NCI-H82 (cell line): Measurements from ENCODE around the gene SLBP.

Experiments
- DNase-seq: peaks from one replicate; lab custom pipeline; 2025; lab: John Stamatoyannopoulos, UW

Gene SLBP

DNA sequence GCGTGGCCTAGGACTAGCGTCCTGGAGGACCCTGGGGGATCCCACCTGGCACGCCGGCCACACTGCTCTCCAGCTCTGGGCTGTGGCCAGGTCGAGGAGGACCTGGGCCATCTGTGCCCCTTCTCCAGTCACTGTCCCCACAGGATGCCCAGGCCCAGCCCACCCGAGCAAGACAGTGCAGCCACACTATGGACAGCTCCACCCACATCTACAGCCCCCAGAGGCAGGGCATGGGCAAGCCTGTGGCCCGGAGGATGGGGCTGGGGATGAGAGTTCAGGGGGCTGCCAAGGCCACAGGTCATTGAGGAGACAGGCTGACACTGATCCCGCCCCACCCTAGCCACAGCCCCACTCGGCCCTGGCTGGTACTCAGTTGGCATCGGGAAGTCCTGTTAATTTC lies 58.3 kb downstream of the SLBP start:
- no peak for DNase-seq

DNA sequence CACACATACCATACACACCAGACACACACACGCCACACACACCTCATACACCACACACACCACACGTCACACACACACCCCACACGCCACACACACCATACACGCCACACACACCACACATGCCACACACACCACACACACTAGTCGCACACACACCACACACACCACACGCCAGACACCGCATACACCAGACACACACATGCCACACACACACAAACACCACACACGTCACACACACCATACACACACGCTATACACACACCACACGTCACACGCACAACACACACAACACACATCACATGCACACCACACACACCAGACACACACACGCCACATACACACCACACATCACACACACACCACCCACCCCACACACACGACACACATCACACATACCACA lies 60.0 kb downstream of the SLBP start:
- no peak for DNase-seq

DNA sequence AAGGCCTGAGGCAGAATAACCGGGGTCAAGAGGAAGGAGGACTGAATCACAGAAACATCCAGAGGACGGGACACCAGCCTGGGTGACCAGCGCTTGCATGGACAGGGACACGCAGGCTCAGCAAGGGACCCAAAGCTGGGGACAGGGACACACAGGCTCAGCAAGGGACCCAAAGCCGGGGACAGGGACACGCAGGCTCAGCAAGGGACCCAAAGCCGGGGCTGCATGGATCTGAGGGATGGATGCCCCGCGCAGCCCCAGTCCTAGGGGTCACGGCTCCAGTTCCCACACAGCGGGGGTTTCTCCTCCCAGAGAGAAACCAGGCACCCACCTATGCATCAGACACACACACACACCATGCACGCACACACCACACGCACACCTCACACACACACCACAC lies 60.5 kb downstream of the SLBP start:
- no peak for DNase-seq

DNA sequence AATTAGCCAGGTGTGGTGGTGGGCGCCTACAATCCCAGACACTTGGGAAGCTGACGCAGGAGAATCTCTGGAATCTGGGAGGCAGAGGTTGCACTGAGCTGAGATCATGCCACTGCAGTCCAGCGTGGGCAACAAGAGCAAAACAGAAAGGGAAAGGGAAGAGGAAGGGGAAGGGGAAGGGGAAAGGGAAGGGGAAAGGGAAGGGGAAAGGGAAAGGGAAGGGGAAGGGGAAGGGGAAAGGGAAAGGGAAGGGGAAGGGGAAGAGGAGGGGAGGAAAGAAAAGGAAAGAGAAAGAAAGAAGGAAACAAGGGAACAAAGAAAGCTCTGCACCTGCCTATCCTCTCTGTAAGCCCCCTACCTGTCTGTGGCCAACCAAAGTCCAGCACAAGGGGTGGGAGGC lies 63.2 kb downstream of the SLBP start:
- no peak for DNase-seq

DNA sequence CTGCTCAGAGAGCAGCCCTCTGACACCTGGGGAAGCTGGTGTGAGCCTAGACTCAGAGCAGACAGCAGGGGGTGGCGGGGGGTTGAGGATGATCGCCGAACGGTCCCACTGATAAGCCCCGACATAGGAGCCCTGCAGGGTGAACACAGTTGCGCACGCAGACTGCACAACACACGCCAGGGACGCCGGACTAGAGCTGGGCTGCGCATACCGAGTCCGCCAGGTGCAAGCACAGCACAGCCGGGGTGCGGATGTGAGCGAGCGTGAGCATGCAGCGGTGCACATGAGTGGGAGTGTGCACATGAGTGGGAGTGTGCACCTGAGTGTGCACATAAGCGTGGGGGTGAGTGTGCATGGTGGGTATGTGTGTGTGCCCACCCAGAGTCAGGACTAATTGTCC lies 64.7 kb downstream of the SLBP start:
- no peak for DNase-seq

DNA sequence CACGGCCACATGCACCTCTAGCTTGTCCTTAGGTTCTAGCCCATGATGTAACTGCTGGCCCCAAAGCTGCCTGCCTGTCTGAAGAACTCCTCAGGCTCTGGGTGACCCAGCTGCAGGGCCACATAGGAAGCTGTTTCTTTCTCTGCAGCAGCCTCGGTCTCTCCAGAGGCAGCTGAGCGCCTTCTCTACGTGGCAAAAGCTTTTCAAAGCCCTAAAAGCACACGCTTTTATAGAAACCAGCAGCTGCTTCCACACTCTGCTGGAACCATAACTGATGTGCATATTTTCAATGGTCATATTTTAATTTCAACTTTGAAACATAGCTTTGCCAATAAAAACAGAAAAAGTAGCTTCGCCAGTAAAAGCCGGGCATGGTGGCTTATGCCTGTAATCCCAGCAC lies 65.4 kb downstream of the SLBP start:
- DNase-seq: no peak

DNA sequence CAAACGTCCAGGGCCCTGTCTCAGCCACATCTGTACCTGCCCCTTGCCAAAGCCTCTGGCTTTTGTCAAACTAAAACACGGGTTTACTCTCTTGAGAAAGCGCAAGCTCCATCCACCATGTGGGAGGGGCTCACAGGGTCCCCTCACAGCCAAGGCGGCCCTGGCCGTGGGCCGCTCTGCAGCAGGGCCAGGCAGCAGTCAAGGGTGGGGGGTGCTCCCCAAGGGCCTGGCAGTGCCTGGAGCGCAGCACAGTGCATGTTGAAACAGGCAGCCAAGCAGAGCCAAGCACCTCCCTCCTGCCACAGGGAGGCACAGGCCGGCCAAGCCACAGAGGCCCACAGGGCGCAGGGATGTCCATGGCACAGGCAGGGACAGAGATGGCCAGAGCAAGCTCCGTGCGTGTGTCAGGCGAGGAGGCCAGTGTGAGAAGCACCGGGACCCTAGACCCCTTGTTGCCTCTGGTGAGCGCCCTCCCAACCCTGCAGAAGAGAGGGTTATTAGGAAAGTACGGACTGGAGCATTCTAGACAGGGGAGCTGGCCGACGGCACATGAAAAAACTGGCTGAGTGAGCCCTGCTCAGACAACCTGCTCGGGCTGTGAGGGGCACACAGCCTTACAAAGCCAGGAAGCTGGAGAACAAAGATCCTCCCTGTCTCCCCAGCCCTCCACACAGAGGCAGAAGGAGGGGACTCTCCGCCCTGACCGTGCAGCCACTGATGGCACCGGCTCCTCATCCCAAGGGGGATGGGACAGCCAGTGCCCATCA lies 67.0 kb downstream of the SLBP start:
- no peak for DNase-seq

DNA sequence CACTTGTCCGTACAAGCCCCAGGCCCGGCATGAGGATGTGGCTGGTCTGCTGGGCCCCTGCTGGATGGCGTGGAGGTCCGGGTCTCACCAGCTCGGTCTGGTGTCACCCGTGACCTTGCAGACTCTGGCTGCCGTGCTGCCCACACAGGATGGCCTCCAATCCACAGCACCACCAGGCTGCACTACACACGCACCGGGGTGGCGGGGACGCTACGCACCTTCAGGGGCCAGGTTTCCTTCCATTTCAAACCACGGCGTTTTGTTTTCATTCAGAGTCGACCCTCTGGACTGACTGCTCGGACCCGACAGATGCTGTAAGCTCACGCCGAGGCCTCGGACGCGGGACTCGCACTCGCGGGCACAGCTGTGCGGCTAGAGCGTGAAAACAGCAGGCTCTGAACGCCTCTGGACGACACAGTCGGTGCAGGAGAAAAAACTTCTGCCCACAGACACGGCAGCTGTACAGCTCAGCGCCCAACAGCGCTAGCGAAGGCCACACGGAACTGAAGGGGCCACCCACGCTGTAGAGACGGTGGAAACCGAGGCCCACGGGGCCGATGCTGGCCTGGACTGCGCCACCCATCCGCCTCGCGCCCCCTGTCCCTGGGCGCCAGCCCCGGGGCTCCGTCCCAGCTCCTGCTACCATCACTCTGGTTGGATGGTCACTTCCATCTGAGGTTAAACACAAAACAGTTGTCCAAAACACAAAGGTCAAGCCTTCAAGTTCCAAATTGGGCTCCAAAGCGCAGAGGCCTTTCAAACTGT lies 68.0 kb downstream of the SLBP start:
- no peak for DNase-seq
